ENCODE results near the gene SCO2.

- TF ChIP-seq CTCF (optimal IDR thresholded peaks at IDR 0.05 in 1 of 3, IDR thresholded peaks at IDR 0.05 in 1 of 3, conservative IDR thresholded peaks at IDR 0.05 in 1 of 3; ENCODE audit: extremely low read depth in 1 of 3, insufficient read depth in 2 of 3, low read length in 3 of 3): no peak
- no peak for TF ChIP-seq EZH2 (IDR thresholded peaks at IDR 0.05; ENCODE audit: low read length)
Measured at GRCh38 chr22:50520826-50521453, 4.5 kb downstream of the SCO2 start.
